Prostate gland (tissue), 2 donors: Measurements from ENCODE around the gene RTTN. TPM values are rescaled to one million over a fixed set of nuclear protein-coding genes. Genes with fewer than 3 reads are reported as not detected.

Experiments used
- DNase-seq: peaks from one replicate; pipeline ENCODE4 v3.0.0-alpha.2; 2019; ENCODE audit warnings: low spot score
- H3K27ac ChIP-seq, 2 donors: fragments of 200-600 bp; sonication (generic); 2 replicates each; pipeline ENCODE4 v1.5.1; 2017 to 2019
- H3K27me3 ChIP-seq: fragments of 200-600 bp; sonication (generic); replicated peaks from 2 replicates; pipeline ENCODE4 v1.5.1; 2019; ENCODE audit not compliant: insufficient read depth
- H3K36me3 ChIP-seq, 2 donors: fragments of 200-600 bp; sonication (generic); 1 replicate in 1 of 2; 2 replicates in 1 of 2; pipeline versions ENCODE4 v1.5.1 to v1.8.1; 2017 to 2019
- H3K4me1 ChIP-seq: fragments of 200-600 bp; sonication (generic); replicated peaks from 2 replicates; pipeline ENCODE4 v1.5.1; 2019
- H3K4me3 ChIP-seq, 2 donors: fragments of 200-600 bp; sonication (generic); 2 replicates each; pipeline ENCODE4 v1.5.1; 2017 to 2019
- H3K9me3 ChIP-seq: fragments of 200-600 bp; sonication (generic); 2 replicates; pipeline ENCODE4 v1.5.1; 2017
- CTCF ChIP-seq, 4 experiments: fragments of 200-600 bp in 2 of 4; fragments of 450-650 bp in 2 of 4; sonication (generic) in 2 of 4; IDR thresholded peaks; 1 replicate in 3 of 4; 2 replicates in 1 of 4; pipeline ENCODE4 v1.5.1; 2016 to 2019; ENCODE audit warnings: antibody characterized with exemption in 4 of 4, mild to moderate bottlenecking in 2 of 4, moderate library complexity in 2 of 4
- POLR2A ChIP-seq: fragments of 450-650 bp; IDR thresholded peaks from one replicate; pipeline ENCODE4 v1.6.1; 2016; ENCODE audit warnings: antibody characterized with exemption, mild to moderate bottlenecking
- POLR2AphosphoS5 ChIP-seq: sonication (generic); formaldehyde crosslinking; IDR thresholded peaks from one replicate; pipeline ENCODE4 v1.6.1; 2017; ENCODE audit warnings: antibody characterized with exemption
- WGBS: methylation state at CpG from one replicate; pipeline ENCODE4 v1.1.5; 2018; 5-methylcytosine and 5-hydroxymethylcytosine counted together
- intact Hi-C: fragments of 100-400 bp; cut with DNase I; formaldehyde crosslinking; loops from one replicate; pipeline ENCODE4 v1.14.2; 2022
- total RNA-seq, 2 donors: library from RNA; depleted of rRNA; stranded (reverse); fragments of >200 nt; gene quantifications; one replicate each; pipeline ENCODE4 v1.1.0, GENCODE V29; 2016

Gene RTTN
- total RNA-seq, 2 donors from 2014 or later, result 8.4 to 21.5 TPM

- intact Hi-C loops, result no loop called here
- Histone ChIP-seq H3K4me1 (no peaks in the 10 kb centered on the region), H3K4me3 (no peak overlapping the region), H3K36me3 (no peaks in the 10 kb centered on the region), H3K27ac (no peak overlapping the region), H3K9me3 (no peaks in the 10 kb centered on the region), H3K27me3 (no peaks in the 10 kb centered on the region)
- WGBS, result 89% methylated on average over 3 of the region's 3 CpGs
- no peak for TF ChIP-seq POLR2A
- no peak for TF ChIP-seq POLR2AphosphoS5
- no peak for TF ChIP-seq CTCF (IDR thresholded peaks at IDR 0.05)
- no peak for DNase-seq
Observed at GRCh38 chr18:70028734-70029133, 176.8 kb downstream of the RTTN start.

- H3K4me3 ChIP-seq, result no peak overlapping the region
- H3K36me3 ChIP-seq, result no peaks in the 10 kb centered on the region
- H3K27ac ChIP-seq, result no peak overlapping the region
- no peaks in the 10 kb centered on the region for H3K4me1 ChIP-seq
- 84% methylated on average over 3 of the region's 3 CpGs for WGBS
- H3K27me3 ChIP-seq, result no peaks in the 10 kb centered on the region
- no peak for DNase-seq
- TF ChIP-seq POLR2A, result no peak
- no peak for TF ChIP-seq CTCF (IDR thresholded peaks at IDR 0.05)
- TF ChIP-seq POLR2AphosphoS5, result no peak
- intact Hi-C loops, result no loop called here
- no peaks in the 10 kb centered on the region for H3K9me3 ChIP-seq
Observed at GRCh38 chr18:70028084-70028483, 177.4 kb downstream of the RTTN start.

- H3K4me1 ChIP-seq, result no peaks in the 10 kb centered on the region
- DNase-seq, result no peak
- no peak overlapping the region for H3K27ac ChIP-seq
- no peak for TF ChIP-seq POLR2AphosphoS5
- no peak for TF ChIP-seq CTCF (IDR thresholded peaks at IDR 0.05)
- TF ChIP-seq POLR2A, result no peak
- WGBS, result 87% methylated on average over 5 of the region's 5 CpGs
- intact Hi-C loops, result no loop called here
- H3K36me3 ChIP-seq, result no peaks in the 10 kb centered on the region
- H3K27me3 ChIP-seq, result no peaks in the 10 kb centered on the region
- no peak overlapping the region for H3K4me3 ChIP-seq
- H3K9me3 ChIP-seq, result no peaks in the 10 kb centered on the region
Observed at GRCh38 chr18:70025580-70025979, 179.9 kb downstream of the RTTN start.

- WGBS, result 100% methylated on average over 3 of the region's 3 CpGs
- H3K9me3 ChIP-seq, result no peaks in the 10 kb centered on the region
Observed at GRCh38 chr18:70024829-70025228, 180.7 kb downstream of the RTTN start.

More at GRCh38 chr18:70024829-70025228, 180.7 kb downstream of the RTTN start:
- Histone ChIP-seq H3K4me1 (no peaks in the 10 kb centered on the region), H3K27me3 (no peaks in the 10 kb centered on the region), H3K4me3 (no peak overlapping the region), H3K27ac (no peak overlapping the region), H3K36me3 (no peaks in the 10 kb centered on the region)
- intact Hi-C loops, result no loop called here
- no peak for TF ChIP-seq POLR2A
- no peak for TF ChIP-seq CTCF (IDR thresholded peaks at IDR 0.05)
- TF ChIP-seq POLR2AphosphoS5, result no peak
- DNase-seq, result no peak
